Naive thymus-derived CD8-positive, alpha-beta T cell (primary cell): ENCODE data around the gene HNRNPF. TPM values are rescaled to one million over a fixed set of nuclear protein-coding genes. Genes with fewer than 3 reads are reported as not detected.
"Not testable (repeated sequence)": the region's sequence is repeated elsewhere in the genome, so short reads cannot be mapped to it uniquely, and the experiment has no call there.

Experiments
- ATAC-seq, 2 donors: fragments of 150-1000 bp; cut with Tn5 transposase in 1 of 2; sonication (Bioruptor Pico), chemical (Tn5 transposase) in 1 of 2; 1 replicate in 1 of 2; 2 replicates in 1 of 2; pipeline ENCODE4 v1.10.0; 2021; ENCODE audit warnings: mild to moderate bottlenecking in 2 of 2, moderate library complexity in 2 of 2
- POLR2A ChIA-PET: fragments of 350-600 bp; sonication (Branson Sonifier 250); formaldehyde crosslinking; loops from one replicate; lab custom pipeline; 2021; ENCODE audit warnings: antibody characterized with exemption; lab: Charles Lee
- DNase-seq, 10 donors: peaks; one replicate each; pipeline versions ENCODE4 v3.0.0 to v3.0.0-alpha.2; 2020 to 2022
- H3K27ac Mint-ChIP-seq, 10 donors: one replicate each; pipeline ENCODE4 v1.8.0; 2020 to 2022; ENCODE audit warnings: mild to moderate bottlenecking in 10 of 10, mixed read lengths in 10 of 10, moderate library complexity in 4 of 10, inconsistent platforms in 1 of 10
- H3K27me3 Mint-ChIP-seq, 5 donors: one replicate each; pipeline ENCODE4 v1.8.0; 2021 to 2022; ENCODE audit warnings: mixed read lengths in 5 of 5
- H3K36me3 Mint-ChIP-seq, 3 donors: one replicate each; pipeline ENCODE4 v1.8.0; 2020 to 2022; ENCODE audit warnings: mixed read lengths in 3 of 3, mild to moderate bottlenecking in 2 of 3, inconsistent platforms in 1 of 3
- H3K4me1 Mint-ChIP-seq, 4 donors: one replicate each; pipeline ENCODE4 v1.8.0; 2021 to 2022; ENCODE audit warnings: mixed read lengths in 4 of 4
- H3K4me3 Mint-ChIP-seq, 10 donors: one replicate each; pipeline ENCODE4 v1.8.0; 2020 to 2022; ENCODE audit warnings: mild to moderate bottlenecking in 10 of 10, mixed read lengths in 10 of 10, moderate library complexity in 6 of 10, inconsistent platforms in 1 of 10
- H3K9me3 Mint-ChIP-seq, 9 donors: one replicate each; pipeline ENCODE4 v1.8.0; 2020 to 2022; ENCODE audit warnings: mixed read lengths in 9 of 9, mild to moderate bottlenecking in 3 of 9, inconsistent platforms in 1 of 9, moderate library complexity in 1 of 9
- polyA plus RNA-seq, 3 donors: library from polyadenylated mRNA; unstranded; fragments of 300-500 nt; fragmentation: Illumina TruSeq; gene quantifications; one replicate each; pipeline ENCODE4 v1.2.3, GENCODE V29; 2021
- total RNA-seq, 8 experiments: library from RNA in 2 of 8; stranded (reverse) in 2 of 8; gene quantifications; one replicate each; pipeline ENCODE4 v1.2.3 and lab custom pipeline; 2021 to 2026

The HNRNPF gene
- total and polyA plus RNA-seq, 5 experiments from 2014 or later: 155 to 202 (median 168) TPM

- Mint-ChIP-seq H3K36me3 (peaks cover 1 to 65% (median 8%) of the 10 kb centered on the region in 3 donors), H3K4me3 (peak overlapping the region in 9 of 10 donors; percentile 85 to 95 (median 88)), H3K9me3 (no peaks in the 10 kb centered on the region), H3K27me3 (no peaks in the 10 kb centered on the region), H3K4me1 (peaks cover 30 to 82% (median 79%) of the 10 kb centered on the region in 4 donors), H3K27ac (peak overlapping the region; percentile 92 to 99 (median 95))
- no peak for ATAC-seq
- no peak for DNase-seq
- POLR2A ChIA-PET: interaction anchor here (2.0 kb wide), 1 partner anchor 13 kb away, joined by 9 read pairs; no protein-coding TSS in a partner anchor
These were observed 14.1 kb downstream of the HNRNPF start for GRCh38 chr10:43394868-43395267.

GRCh38 chr10:43393606-43394360 is 15.2 kb downstream of the HNRNPF start:
- no peak for ATAC-seq
- peak overlapping the region in 1 of 10 donors; percentile 35 for H3K4me3 Mint-ChIP-seq
- no peak for DNase-seq

GRCh38 chr10:43393186-43393585 is 15.8 kb downstream of the HNRNPF start:
- ATAC-seq, H3K27me3 Mint-ChIP-seq, DNase-seq, H3K9me3 Mint-ChIP-seq: not testable (repeated sequence)
- peak overlapping the region; percentile 27 to 95 (median 87) for H3K27ac Mint-ChIP-seq
- peaks cover 1 to 75% (median 12%) of the 10 kb centered on the region in 3 donors for H3K36me3 Mint-ChIP-seq
- peaks cover 32 to 81% (median 79%) of the 10 kb centered on the region in 4 donors for H3K4me1 Mint-ChIP-seq
- peak overlapping the region in 1 of 10 donors; percentile 1 for H3K4me3 Mint-ChIP-seq
- POLR2A ChIA-PET: interaction anchor here (0.7 to 2.0 kb wide), 3 partner anchors 13 to 56 kb away, joined by 3 to 9 read pairs (median 4); no protein-coding TSS in a partner anchor

More at GRCh38 chr10:43393606-43394360, 15.2 kb downstream of the HNRNPF start:
- H3K4me1 Mint-ChIP-seq: peaks cover 26 to 80% (median 77%) of the 10 kb centered on the region in 4 donors
- H3K9me3 Mint-ChIP-seq: no peaks in the 10 kb centered on the region
- H3K27me3 Mint-ChIP-seq: no peaks in the 10 kb centered on the region
- peaks cover 1 to 69% (median 8%) of the 10 kb centered on the region in 3 donors for H3K36me3 Mint-ChIP-seq
- H3K27ac Mint-ChIP-seq: peak overlapping the region; percentile 44 to 98 (median 84)
- POLR2A ChIA-PET: interaction anchor here (0.7 to 2.0 kb wide), 3 partner anchors 12 to 55 kb away, joined by 3 to 9 read pairs (median 4); no protein-coding TSS in a partner anchor

GRCh38 chr10:43392748-43393147 is 16.2 kb downstream of the HNRNPF start:
- POLR2A ChIA-PET: interaction anchor here (0.7 kb wide), 1 partner anchor 56 kb away, joined by 3 read pairs; no protein-coding TSS in a partner anchor
- H3K36me3 Mint-ChIP-seq: peaks cover 2 to 79% (median 12%) of the 10 kb centered on the region in 3 donors
- DNase-seq (no peak), ATAC-seq (no peak)
- no peaks in the 10 kb centered on the region for H3K27me3 Mint-ChIP-seq
- peaks cover 33 to 81% (median 79%) of the 10 kb centered on the region in 4 donors for H3K4me1 Mint-ChIP-seq
- peak overlapping the region; percentile 27 to 95 (median 87) for H3K27ac Mint-ChIP-seq
- no peaks in the 10 kb centered on the region for H3K9me3 Mint-ChIP-seq
- H3K4me3 Mint-ChIP-seq: peak overlapping the region in 1 of 10 donors; percentile 1

- H3K27ac Mint-ChIP-seq: peak overlapping the region; percentile 16 to 95 (median 84)
These were observed 17.5 kb downstream of the HNRNPF start for GRCh38 chr10:43391496-43391895.

GRCh38 chr10:43390759-43391158 is 18.2 kb downstream of the HNRNPF start:
- peak in 7 of 10 donors; percentile 12 to 68 (median 29) for DNase-seq
- Mint-ChIP-seq H3K9me3 (no peaks in the 10 kb centered on the region), H3K27ac (peak overlapping the region; percentile 76 to 95 (median 85)), H3K4me1 (peaks cover 39 to 80% (median 77%) of the 10 kb centered on the region in 4 donors), H3K36me3 (peaks cover 11 to 95% (median 12%) of the 10 kb centered on the region in 3 donors), H3K27me3 (no peaks in the 10 kb centered on the region), H3K4me3 (peak overlapping the region in 2 of 10 donors; percentile 3 to 15)
- peak; percentile 43 to 68 for ATAC-seq
- POLR2A ChIA-PET: interaction anchor here (0.5 to 1.2 kb wide), 2 partner anchors 30 to 32 kb away, joined by 3 to 5 read pairs; no protein-coding TSS in a partner anchor

More at GRCh38 chr10:43391496-43391895, 17.5 kb downstream of the HNRNPF start:
- peaks cover 42 to 85% (median 82%) of the 10 kb centered on the region in 4 donors for H3K4me1 Mint-ChIP-seq
- no peaks in the 10 kb centered on the region for H3K27me3 Mint-ChIP-seq
- peaks cover 11 to 90% (median 12%) of the 10 kb centered on the region in 3 donors for H3K36me3 Mint-ChIP-seq
- DNase-seq (no peak), ATAC-seq (no peak)
- H3K4me3 Mint-ChIP-seq: peak overlapping the region in 1 of 10 donors; percentile 7
- no peaks in the 10 kb centered on the region for H3K9me3 Mint-ChIP-seq
- POLR2A ChIA-PET: no interaction called here

GRCh38 chr10:43390333-43390732 is 18.7 kb downstream of the HNRNPF start:
- Mint-ChIP-seq H3K36me3 (peaks cover 11 to 97% (median 12%) of the 10 kb centered on the region in 3 donors), H3K27me3 (no peaks in the 10 kb centered on the region), H3K4me1 (peaks cover 39 to 75% (median 73%) of the 10 kb centered on the region in 4 donors), H3K4me3 (no peak overlapping the region), H3K27ac (peak overlapping the region; percentile 76 to 95 (median 85)), H3K9me3 (no peaks in the 10 kb centered on the region)
- DNase-seq: no peak
- no peak for ATAC-seq
- POLR2A ChIA-PET: interaction anchor here (0.5 to 1.2 kb wide), 2 partner anchors 31 kb away, joined by 3 to 5 read pairs; no protein-coding TSS in a partner anchor

GRCh38 chr10:43389867-43390266 is 19.1 kb downstream of the HNRNPF start:
- ATAC-seq (no peak), DNase-seq (no peak)
- no peaks in the 10 kb centered on the region for H3K9me3 Mint-ChIP-seq
- no peaks in the 10 kb centered on the region for H3K27me3 Mint-ChIP-seq
- H3K36me3 Mint-ChIP-seq: peaks cover 11 to 93% (median 12%) of the 10 kb centered on the region in 3 donors
- H3K4me1 Mint-ChIP-seq: peaks cover 36 to 71% (median 68%) of the 10 kb centered on the region in 4 donors
- no peak overlapping the region for H3K4me3 Mint-ChIP-seq
- POLR2A ChIA-PET: interaction anchor here (0.5 to 1.2 kb wide), 2 partner anchors 31 to 50 kb away, joined by 3 read pairs; no protein-coding TSS in a partner anchor
- H3K27ac Mint-ChIP-seq: peak overlapping the region; percentile 58 to 95 (median 84)

- ATAC-seq: no peak
- Mint-ChIP-seq H3K36me3 (peaks cover 7 to 71% (median 11%) of the 10 kb centered on the region in 3 donors), H3K27ac (peak overlapping the region; percentile 2 to 93 (median 80)), H3K4me1 (peaks cover 32 to 62% (median 53%) of the 10 kb centered on the region in 4 donors), H3K27me3 (no peaks in the 10 kb centered on the region), H3K4me3 (no peak overlapping the region), H3K9me3 (no peaks in the 10 kb centered on the region)
- POLR2A ChIA-PET: no interaction called here
- no peak for DNase-seq
These were observed 21.3 kb downstream of the HNRNPF start for GRCh38 chr10:43387678-43388032.

GRCh38 chr10:43386981-43387677 is 21.9 kb downstream of the HNRNPF start:
- peaks cover 32 to 57% (median 48%) of the 10 kb centered on the region in 4 donors for H3K4me1 Mint-ChIP-seq
- no peaks in the 10 kb centered on the region for H3K27me3 Mint-ChIP-seq
- POLR2A ChIA-PET: interaction anchor here (0.6 kb wide), 1 partner anchor 30 kb away, joined by 7 read pairs; no protein-coding TSS in a partner anchor
- no peak for DNase-seq
- no peak for ATAC-seq
- H3K4me3 Mint-ChIP-seq: no peak overlapping the region
- H3K36me3 Mint-ChIP-seq: peaks cover 5 to 66% (median 11%) of the 10 kb centered on the region in 3 donors
- no peaks in the 10 kb centered on the region for H3K9me3 Mint-ChIP-seq
- peak overlapping the region; percentile 60 to 93 (median 82) for H3K27ac Mint-ChIP-seq

- ATAC-seq (no peak), DNase-seq (no peak)
- Mint-ChIP-seq H3K36me3 (peaks cover 5 to 60% (median 11%) of the 10 kb centered on the region in 3 donors), H3K9me3 (no peaks in the 10 kb centered on the region), H3K27ac (peak overlapping the region in 8 of 10 donors; percentile 16 to 93 (median 80)), H3K27me3 (no peaks in the 10 kb centered on the region), H3K4me1 (peaks cover 29 to 55% (median 44%) of the 10 kb centered on the region in 4 donors), H3K4me3 (no peak overlapping the region)
- POLR2A ChIA-PET: interaction anchor here (0.6 kb wide), 1 partner anchor 29 kb away, joined by 7 read pairs; no protein-coding TSS in a partner anchor
These were observed 22.4 kb downstream of the HNRNPF start for GRCh38 chr10:43386549-43386948.
